HG02610 (cell line): ENCODE results near the gene DAPK1.

Experiments
- ATAC-seq: cut with Tn5 transposase; IDR thresholded peaks from one replicate; pipeline ENCODE4 v1.9.1; 2021; ENCODE audit warnings: mild to moderate bottlenecking, moderate library complexity; ENCODE audit not compliant: unreplicated experiment

DAPK1 gene

GRCh38 chr9:87516222-87516925 lies 18.7 kb downstream of the DAPK1 start:
- ATAC-seq: peak; percentile 31

- ATAC-seq: no peak
Measured at GRCh38 chr9:87516926-87517290, 19.2 kb downstream of the DAPK1 start.

GRCh38 chr9:87517732-87518131 lies 20.1 kb downstream of the DAPK1 start:
- ATAC-seq: no peak

- ATAC-seq: no peak
Measured at GRCh38 chr9:87518702-87519335, 21.2 kb downstream of the DAPK1 start.

GRCh38 chr9:87519461-87519860 lies 21.8 kb downstream of the DAPK1 start:
- no peak for ATAC-seq

- ATAC-seq: no peak
Measured at GRCh38 chr9:87520172-87520683, 22.6 kb downstream of the DAPK1 start.

- ATAC-seq: no peak
Measured at GRCh38 chr9:87521834-87522233, 24.2 kb downstream of the DAPK1 start.

- no peak for ATAC-seq
Measured at GRCh38 chr9:87524061-87524460, 26.4 kb downstream of the DAPK1 start.

GRCh38 chr9:87525546-87526303 lies 28.1 kb downstream of the DAPK1 start:
- ATAC-seq: no peak

- no peak for ATAC-seq
Measured at GRCh38 chr9:87527211-87527916, 29.7 kb downstream of the DAPK1 start.

- no peak for ATAC-seq
Measured at GRCh38 chr9:87528969-87529368, 31.3 kb downstream of the DAPK1 start.

- no peak for ATAC-seq
Measured at GRCh38 chr9:87529671-87530070, 32.0 kb downstream of the DAPK1 start.

GRCh38 chr9:87530716-87531115 lies 33.0 kb downstream of the DAPK1 start:
- ATAC-seq: no peak

GRCh38 chr9:87531370-87532295 lies 34.0 kb downstream of the DAPK1 start:
- ATAC-seq: no peak

GRCh38 chr9:87533271-87533670 lies 35.6 kb downstream of the DAPK1 start:
- ATAC-seq: no peak

- no peak for ATAC-seq
Measured at GRCh38 chr9:87534036-87534435, 36.4 kb downstream of the DAPK1 start.

- ATAC-seq: no peak
Measured at GRCh38 chr9:87534957-87535356, 37.3 kb downstream of the DAPK1 start.

- peak; percentile 79 for ATAC-seq
Measured at GRCh38 chr9:87535817-87536539, 38.3 kb downstream of the DAPK1 start.

GRCh38 chr9:87537625-87538024 lies 40.0 kb downstream of the DAPK1 start:
- no peak for ATAC-seq
